Dermis microvascular lymphatic vessel endothelial cell (primary cell): Measurements from ENCODE around the gene FREM2. TPM values are rescaled to one million over a fixed set of nuclear protein-coding genes. Genes with fewer than 3 reads are reported as not detected.

ENCODE experiments used
- DNase-seq, 2 donors: peaks; one replicate each; pipeline versions ENCODE4 v3.0.0 to v3.0.0-alpha.2; 2010; ENCODE audit warnings: low read depth in 2 of 2
- total RNA-seq: library from RNA; depleted of rRNA; stranded (reverse); fragments of >200 nt; gene quantifications from 2 replicates; pipeline ENCODE4 v1.2.1, GENCODE V29; 2014

Gene FREM2, protein sequence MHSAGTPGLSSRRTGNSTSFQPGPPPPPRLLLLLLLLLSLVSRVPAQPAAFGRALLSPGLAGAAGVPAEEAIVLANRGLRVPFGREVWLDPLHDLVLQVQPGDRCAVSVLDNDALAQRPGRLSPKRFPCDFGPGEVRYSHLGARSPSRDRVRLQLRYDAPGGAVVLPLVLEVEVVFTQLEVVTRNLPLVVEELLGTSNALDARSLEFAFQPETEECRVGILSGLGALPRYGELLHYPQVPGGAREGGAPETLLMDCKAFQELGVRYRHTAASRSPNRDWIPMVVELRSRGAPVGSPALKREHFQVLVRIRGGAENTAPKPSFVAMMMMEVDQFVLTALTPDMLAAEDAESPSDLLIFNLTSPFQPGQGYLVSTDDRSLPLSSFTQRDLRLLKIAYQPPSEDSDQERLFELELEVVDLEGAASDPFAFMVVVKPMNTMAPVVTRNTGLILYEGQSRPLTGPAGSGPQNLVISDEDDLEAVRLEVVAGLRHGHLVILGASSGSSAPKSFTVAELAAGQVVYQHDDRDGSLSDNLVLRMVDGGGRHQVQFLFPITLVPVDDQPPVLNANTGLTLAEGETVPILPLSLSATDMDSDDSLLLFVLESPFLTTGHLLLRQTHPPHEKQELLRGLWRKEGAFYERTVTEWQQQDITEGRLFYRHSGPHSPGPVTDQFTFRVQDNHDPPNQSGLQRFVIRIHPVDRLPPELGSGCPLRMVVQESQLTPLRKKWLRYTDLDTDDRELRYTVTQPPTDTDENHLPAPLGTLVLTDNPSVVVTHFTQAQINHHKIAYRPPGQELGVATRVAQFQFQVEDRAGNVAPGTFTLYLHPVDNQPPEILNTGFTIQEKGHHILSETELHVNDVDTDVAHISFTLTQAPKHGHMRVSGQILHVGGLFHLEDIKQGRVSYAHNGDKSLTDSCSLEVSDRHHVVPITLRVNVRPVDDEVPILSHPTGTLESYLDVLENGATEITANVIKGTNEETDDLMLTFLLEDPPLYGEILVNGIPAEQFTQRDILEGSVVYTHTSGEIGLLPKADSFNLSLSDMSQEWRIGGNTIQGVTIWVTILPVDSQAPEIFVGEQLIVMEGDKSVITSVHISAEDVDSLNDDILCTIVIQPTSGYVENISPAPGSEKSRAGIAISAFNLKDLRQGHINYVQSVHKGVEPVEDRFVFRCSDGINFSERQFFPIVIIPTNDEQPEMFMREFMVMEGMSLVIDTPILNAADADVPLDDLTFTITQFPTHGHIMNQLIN (N-terminal part only)
- not detected in 2 replicates for total RNA-seq

- DNase-seq: no peak
These were observed at the start of gene FREM2 for GRCh38 chr13:38686577-38687245. TSS of gene FREM2 (plus strand) at chr13:38687077. CDS start at chr13:38687345, 268 bp downstream.

GRCh38 chr13:38637576-38637975 lies 49.3 kb upstream of the FREM2 start:
- no peak for DNase-seq

DNA sequence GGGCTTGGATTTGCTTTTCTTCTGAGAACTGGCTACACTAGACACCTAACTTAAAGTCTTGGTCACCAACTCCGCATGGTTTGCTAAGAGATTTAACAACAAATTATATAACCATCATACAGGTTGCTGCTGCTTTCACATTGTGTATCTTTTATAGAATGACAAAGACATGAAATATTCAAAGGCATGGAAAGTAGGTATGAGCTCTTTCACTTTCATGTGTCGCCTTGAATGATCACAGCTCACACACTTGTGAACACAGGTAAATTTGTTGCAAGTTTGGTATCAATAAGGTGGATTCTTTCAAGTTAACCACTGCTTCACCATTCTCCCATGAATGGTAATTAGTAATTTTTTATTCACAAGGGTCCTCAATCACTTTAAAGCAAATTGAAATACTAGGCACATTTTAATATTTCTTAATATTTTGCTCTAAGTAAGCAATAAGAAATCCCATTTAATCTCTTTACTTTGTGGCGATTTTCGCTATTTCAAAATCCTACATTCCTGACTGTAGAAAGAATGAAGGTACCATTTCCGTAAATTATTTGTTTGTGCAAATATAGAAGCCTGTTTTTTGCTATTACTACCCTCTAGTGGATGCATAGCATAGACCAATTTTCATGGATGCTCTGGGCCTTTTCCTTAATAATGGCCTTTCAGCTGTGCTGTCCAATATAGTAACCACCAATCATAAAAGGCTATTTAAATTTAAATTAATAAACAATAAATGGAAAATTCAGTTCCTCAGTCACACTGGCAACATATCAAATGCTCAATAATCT lies 45.5 kb upstream of the FREM2 start:
- DNase-seq: no peak

DNA sequence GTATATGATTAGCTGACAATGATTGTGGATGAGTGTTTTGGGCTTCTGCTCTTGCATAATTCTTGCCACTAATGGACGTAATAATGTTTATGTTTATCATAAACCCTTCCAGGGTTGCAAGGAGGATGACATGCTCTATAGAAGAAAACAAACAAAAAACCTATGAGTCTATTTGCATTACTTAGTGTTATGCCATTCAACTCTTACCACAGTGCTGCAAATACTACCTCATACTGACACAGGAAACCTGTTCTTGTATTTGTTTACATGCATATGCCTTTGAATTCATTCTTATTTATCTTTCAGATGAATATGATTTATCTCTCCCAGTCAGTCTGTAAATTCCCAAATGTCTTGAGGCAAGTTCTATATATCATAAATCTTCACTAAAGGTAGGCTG lies 39.6 kb upstream of the FREM2 start:
- DNase-seq: no peak

- no peak for DNase-seq
These were observed 38.0 kb upstream of the FREM2 start for GRCh38 chr13:38648912-38649311.

DNA sequence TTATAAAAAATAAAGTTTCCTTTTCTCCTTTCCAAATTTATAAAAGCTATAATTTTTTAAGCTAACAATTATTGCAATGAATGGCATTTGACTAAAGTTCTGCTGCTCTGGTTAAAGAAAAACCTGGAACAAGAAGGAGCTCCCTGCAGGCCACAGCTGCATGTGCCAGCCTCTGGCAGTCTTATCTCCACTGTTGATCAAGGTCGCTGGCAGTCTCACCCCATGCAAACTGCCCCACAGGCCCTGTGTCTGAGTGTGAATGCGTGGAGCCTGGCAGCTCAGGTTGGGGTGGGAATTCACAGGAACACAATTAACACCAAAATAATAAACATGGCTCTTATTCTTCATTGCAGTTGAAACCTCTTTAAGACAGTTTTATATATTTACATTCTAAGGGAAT lies 30.2 kb upstream of the FREM2 start:
- DNase-seq: no peak

- DNase-seq: no peak
These were observed 29.7 kb upstream of the FREM2 start for GRCh38 chr13:38657191-38657590.

- DNase-seq: no peak
These were observed 28.0 kb upstream of the FREM2 start for GRCh38 chr13:38658906-38659305.

- no peak for DNase-seq
These were observed 25.7 kb upstream of the FREM2 start for GRCh38 chr13:38661010-38661675.

DNA sequence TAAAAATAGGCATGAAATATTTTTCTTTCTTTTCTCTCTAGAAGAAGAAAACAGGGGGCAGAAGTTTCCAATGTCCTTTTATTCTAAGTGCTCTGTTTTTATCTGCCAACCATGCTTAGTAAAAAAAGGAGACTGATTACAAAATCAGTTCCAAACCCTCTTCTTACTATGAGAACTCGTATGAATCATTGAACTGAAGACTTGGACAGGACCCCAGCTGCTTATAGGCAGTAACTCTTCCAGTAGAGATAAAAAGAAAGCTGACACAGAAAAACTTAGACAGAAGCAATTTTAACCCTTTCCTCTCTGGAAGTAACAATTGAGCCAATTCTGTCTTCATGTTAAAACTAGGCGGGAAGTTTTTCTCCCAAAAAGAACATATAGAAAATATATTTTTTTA lies 24.5 kb upstream of the FREM2 start:
- no peak for DNase-seq

GRCh38 chr13:38664906-38665305 lies 22.0 kb upstream of the FREM2 start:
- DNase-seq: no peak

- no peak for DNase-seq
These were observed 19.3 kb upstream of the FREM2 start for GRCh38 chr13:38667526-38668109.

GRCh38 chr13:38669234-38669964 lies 17.5 kb upstream of the FREM2 start:
- no peak for DNase-seq

DNA sequence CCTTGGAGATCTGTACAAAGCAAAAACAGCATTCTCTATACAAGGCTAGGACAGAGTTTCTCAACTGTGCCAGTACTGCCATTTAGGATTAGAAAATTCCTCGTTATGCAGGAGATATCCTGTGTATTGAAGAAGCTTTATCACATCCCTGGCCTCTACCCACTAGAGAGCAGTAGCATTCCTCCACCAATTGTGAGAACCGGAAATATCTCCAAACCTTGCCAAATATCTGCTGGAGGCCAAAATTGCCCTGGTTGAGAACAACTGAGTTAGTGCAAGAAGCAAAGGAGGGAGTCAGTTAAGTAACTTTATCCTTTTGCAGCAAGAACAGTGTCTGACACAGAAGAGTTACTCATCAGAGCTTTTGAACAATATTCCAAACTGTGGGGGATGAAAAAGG lies 16.2 kb upstream of the FREM2 start:
- DNase-seq: no peak

GRCh38 chr13:38671980-38672379 lies 14.9 kb upstream of the FREM2 start:
- DNase-seq: no peak

DNA sequence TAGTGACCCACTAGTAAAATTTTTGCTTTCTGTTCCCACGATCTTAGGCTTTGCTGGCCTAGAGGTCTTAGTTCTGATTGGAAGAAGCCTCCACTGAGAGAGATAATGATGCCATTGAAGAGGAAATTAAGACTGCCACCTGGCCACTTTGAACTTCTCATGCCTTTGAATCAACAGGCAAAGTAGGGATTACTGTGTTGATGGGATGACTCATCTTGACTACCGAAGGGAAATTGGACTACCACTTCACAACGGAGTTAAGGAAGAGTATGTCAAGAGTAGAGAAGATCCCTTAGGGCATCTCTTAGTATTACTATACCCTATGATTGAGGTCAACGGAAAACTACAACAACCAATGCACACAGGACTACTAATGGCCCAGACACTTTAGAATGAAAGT lies 12.7 kb upstream of the FREM2 start:
- no peak for DNase-seq

GRCh38 chr13:38680912-38681311 lies 6.0 kb upstream of the FREM2 start:
- DNase-seq: no peak

DNA sequence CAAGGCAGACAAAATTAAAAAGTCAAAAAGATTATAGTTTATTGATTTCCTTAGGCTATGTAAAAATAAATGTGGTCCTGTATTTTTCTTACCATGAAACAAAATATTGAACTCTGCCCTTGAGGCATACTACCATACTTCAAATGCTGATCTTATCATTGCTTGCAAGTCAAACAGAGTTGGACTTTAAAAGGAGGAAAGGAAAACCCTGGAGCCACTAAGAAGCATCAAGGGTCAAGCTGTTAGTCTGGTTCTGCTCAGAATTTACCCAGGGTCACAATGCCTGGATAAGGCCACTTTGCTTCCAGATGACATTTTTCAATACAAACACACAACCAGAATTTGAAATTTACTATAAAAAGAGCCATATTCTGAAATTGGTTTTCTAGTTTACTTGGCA lies 2.2 kb upstream of the FREM2 start:
- DNase-seq: no peak

DNA sequence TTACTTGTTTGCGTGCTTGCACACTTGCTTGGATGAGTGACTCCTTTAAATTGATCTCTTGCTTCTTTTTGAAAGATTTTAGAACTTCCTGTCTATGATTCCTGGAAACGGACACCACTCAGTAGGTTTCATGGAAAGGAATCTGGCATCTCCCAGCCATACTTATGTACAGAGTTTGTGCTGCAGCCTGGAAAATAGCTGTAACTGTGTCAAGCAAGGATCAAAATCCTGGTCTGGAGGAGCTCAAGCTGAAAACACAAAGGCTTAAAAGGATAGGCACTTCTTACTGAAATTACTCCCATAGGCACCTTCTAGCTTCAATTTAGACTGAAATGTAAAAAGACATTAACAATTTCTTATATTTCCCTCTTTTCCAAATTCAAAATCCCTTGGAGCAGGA lies 1.4 kb upstream of the FREM2 start:
- no peak for DNase-seq
